ENCODE measurements around the gene JAZF1.
"Not testable (repeated sequence)": the region's sequence is repeated elsewhere in the genome, so short reads cannot be mapped to it uniquely, and the experiment has no call there.

Gene JAZF1

DNA sequence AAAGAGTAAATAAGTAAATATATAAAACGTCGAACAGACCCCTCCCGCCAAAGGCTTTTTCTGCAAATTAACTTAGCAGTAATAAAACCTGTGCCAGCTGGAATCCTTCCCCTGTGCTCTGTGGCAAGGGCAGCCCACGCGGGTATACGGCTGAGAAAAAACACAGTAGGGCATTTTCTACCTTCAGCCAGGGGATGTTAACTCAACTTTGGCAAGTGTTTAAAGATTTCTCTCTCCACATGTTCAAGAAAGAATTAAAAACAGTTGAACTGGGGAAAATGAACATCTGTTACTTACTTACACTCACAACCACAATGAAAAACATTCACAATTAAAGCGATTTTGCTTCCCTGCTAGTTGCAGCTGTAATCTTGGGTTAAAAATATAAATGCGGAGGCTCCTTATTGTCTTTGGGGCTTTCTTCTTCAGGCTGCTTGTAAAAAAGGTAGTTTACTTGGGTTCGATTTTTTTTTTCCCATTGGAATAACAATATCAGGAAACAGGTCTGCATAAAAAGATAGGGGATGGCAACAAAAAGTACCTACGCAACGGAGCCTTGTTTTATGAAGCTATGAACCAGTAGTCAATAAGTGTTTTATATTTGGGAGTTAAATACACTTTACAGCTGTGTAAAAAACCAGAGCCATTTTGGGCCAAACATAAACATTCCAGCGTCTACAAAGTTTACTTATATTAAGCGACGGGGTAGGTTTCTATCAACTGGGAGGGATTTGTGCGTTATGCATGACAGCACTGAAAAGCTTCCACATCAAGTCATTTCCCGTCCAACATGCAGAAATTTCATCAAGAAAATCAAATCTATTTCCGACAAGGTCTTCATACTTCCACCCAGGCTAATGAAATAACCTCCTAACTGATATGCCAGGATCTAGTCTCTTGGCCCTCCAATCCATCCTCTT is 308.0 kb downstream of the JAZF1 start:
- no peak for DNase-seq (ENCODE audit: low spot score)

DNA sequence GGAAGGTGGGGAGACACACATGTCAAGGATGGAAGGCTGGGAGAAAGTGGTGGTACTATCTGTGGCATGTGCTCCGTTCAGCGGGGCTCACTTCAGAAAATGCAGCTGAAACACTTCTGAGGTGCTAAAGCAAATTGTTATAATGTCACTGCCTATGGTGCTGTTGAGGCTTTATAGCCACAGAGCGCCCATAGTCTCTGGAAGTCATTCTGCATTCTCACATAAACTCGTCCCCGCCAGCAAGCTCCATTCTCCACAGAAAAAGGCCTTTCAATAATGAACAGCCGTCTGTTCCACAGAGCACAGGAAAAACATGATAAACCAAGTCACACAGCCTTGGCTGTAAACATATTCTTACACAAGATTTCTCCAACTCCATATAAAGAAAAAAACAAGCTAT is 308.7 kb downstream of the JAZF1 start:
- no peak for DNase-seq (ENCODE audit: low spot score)

DNA sequence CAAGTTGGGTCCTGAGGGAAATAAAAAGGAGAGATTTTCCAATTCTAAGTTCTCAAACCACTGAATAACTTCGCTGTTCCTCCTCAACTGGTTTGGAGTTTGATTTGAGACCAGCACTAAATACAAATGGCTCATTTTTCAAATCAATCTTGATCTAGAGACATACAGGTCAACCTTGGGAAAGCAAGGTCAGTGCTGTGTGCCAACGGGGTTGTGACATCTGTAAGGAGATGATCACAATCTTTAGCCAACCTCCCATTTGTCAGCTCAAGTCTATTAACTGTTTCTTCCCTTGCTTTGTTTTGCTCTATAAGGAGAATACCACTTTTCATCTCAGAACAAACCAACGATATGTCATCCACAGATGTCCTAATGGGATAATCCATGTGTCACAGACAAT is 309.5 kb downstream of the JAZF1 start:
- no peak for DNase-seq (ENCODE audit: low spot score)

DNA sequence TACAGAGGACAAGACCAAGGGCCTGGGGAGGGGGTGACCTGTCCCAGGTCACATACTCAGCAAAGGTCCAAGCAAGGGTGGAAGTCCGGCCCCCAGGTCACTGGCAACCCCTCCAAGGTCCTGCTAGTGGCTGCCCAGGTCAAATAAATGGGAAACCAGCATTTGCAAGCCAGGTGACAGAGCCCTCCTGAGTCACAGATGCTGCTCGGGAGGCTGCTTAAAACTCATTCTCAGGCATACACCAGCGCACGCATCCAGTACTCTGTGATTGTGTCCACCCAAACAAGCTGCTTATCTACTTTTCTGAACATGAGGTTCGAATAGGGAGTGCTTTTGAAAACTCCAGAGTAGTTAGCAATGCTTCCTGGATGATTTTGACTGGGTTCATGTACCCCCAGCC is 310.0 kb downstream of the JAZF1 start:
- no peak for DNase-seq (ENCODE audit: low spot score)

DNA sequence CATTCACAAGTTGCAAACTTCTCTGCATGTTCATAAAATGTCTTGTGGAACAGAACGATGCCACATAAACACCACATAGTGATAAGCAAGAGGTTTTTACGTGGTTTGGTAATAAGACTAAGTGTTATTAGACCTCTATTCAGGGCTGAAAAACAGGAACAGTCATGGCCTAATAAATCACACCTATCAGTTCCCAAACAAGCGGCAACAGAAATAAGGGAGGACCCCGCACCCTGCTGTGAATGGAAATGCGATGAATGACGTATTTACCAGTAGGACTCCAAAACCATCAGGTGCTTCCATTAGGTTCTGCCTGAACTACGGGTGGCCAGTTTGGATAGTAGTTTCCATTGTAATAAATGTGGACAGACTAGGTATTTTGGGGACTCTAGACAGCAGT is 311.5 kb downstream of the JAZF1 start:
- DNase-seq (ENCODE audit: low spot score): no peak

DNA sequence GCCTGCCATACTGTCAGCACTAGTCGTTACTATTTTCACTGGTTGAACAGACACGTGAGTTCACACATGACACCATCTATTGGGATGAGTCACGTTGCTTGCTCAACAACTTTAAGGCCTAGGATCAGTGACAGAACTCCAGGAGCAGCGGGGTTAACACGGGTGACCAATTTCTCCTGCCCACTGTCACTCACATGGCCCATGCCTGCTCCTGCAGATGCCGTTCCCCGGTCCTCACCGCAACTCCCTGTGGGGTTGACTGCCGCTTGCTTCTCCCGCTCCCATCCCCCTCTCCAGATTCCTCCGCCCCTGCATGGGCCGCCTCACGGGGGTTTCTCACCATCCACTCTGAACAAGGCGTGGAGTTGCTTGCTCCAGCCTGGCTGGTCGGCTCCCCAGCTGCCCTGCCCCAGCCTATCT is 312.5 kb downstream of the JAZF1 start:
- DNase-seq (ENCODE audit: low spot score): no peak

DNA sequence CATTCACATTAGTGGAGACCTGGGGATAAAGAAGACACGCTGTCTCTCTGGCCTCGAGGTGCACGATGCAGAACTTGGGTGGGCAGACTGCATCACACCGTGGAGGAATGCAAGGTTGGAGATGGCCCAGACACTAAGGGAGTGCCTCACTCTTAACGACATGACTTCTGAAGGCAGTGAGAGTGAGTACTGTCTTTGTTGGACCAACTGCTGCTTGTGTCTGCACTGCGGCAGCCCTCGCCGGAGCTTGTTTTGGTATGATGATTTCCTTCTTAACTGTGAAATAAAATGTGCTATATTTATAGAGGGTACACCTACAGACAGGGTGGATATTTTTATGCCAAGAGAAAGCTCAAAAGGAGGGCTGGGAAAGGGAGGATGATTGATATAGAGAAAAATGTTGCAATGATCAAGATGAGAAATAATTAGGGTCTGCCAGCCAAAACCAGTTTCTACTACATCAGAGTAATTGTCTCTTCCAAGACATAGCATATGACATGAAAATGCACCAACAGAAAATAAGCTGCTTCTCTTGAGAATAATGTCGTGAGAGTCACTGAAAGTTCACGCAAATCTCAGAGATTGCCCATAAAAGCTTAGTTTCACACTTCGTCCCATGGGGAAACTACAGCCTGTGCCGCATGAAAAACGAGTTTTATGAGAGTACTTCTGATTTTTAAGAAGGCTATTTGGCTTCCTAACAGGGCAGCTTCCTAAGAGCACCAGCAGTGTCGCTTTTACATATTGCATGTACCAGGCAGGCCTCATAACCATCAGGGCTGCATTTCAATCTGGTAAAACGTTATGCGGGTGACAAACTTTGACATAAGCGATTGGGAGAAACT is 313.5 kb downstream of the JAZF1 start:
- DNase-seq (ENCODE audit: low spot score): no peak

DNA sequence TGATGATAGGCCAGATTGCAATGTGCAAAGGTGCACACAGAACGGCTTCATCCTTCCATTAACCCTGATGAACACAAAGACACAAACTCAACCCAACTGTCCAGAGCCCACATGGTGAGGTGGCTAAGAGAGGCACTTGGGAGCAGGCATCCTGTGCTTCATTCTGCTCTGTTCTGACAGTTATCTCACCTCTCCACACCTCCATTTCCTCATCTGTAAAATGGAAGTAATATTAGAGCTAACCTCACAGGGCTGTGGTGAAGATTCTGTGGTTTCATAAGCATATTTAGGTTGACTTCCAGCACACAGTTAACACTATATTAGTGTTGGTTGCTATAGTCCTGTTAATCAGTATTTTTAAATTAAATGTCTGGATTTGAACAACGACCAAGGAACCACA is 314.3 kb downstream of the JAZF1 start:
- no peak for DNase-seq (ENCODE audit: low spot score)

DNA sequence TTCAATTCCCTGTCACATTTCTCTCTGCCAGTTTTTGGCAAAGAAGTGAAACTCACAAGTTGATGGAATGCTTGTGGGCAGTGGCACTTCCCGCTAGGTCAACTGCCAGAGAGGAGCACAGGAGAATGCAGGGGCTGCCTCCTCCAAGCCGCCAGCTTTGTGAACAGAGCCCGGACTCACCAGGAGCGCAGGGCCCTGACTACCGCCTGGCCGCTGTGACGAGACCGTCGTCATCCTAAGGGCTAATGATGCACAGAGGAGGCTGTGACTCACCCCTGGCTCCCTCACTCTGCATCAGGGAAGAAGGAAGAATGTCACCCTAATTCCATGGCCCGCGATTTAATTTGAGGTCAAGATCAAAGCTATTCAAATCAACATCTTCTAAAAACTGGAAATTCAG is 316.7 kb downstream of the JAZF1 start:
- DNase-seq (ENCODE audit: low spot score): no peak

DNA sequence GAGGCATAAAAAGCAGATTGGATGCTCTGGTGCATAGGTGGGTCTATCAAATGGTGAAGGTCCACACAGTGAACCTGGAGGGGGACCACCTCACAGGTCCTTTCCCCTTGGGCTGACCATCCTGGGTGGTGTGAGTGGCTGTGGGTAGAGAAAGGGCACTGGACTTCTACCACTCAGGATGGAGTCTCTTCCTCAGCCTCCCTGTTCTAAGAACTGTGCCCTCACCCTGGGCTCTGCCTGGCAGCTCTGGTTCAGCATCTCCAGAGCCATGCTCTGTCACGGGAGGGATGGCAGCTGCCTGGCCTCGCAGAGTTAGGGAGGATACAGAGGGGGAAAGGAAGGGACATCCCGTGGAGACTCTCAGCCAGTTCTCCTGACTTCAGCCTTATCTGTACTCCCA is 318.8 kb downstream of the JAZF1 start:
- DNase-seq (ENCODE audit: low spot score): no peak

DNA sequence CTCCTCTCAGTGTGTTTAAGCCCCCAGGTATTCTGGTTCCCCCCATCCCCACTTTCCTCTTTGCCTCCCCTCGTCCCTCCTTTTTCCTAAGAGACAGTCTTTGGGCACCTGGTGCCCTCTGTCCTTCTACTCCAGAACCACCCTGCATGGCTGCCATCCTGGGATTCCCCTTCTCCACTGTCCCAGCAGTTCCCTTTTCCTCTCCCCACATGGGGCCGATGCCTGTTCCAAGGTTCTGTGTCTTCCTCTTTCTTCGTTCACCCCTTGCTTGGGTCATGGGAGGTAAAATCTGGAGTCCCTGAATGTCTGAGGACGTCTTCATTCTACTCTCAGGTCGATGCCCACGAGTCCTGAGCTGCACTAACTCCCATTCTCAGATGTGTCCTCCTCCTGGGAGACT is 319.8 kb downstream of the JAZF1 start:
- DNase-seq (ENCODE audit: low spot score): no peak

DNA sequence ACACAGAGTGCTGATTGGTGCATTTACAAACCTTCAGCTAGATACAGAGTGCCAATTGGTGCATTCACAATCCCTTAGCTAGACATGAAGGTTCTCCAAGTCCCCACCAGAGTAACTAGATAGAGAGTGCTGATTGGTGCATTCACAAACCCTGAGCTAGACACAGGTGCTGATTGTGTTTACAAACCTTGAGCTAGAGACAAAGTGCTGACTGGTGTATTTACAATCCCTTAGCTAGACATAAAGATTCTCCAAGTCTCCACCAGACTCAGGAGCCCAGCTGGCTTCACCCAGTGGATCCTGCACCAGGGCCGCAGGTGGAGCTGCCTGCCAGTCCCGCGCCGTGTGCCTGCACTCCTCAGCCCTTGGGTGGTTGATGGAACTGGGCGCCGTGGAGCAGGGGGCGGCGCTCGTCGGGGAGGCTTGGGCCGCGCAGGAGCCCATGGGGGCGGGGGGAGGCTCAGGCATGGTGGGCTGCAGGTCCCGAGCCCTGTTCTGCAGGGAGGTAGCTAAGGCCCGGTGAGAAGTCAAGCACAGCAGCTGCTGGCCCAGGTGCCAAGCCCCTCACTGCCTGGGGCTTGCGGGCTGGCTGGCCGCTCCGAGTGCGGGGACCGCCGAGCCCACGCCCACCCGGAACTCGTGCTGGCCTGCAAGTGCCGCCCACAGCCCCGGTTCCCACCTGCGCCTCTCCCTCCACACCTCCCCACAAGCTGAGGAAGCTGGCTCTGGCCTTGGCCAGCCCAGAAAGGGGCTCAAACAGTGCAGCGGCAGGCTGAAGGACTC is 323.7 kb downstream of the JAZF1 start:
- not testable (repeated sequence) for DNase-seq (ENCODE audit: low spot score)

DNA sequence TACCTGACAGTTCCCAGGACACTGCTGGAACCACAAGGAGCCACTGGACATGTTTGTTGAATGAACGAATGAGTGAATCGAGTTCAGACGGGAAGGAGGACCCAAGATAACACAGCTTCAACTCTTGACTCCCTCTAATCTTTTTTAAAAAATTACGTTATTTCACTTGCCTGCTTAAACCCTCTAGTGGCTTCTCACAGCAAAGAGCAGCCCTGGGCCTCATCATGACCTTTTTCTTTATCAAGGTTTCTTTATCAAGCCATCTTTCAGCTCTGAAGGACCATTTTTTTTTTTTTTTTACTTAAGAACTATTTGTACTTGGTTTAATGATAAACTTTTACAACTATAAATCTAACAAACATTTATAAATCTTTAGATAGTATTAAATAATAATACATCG is 330.1 kb downstream of the JAZF1 start:
- no peak for DNase-seq (ENCODE audit: low spot score)

DNA sequence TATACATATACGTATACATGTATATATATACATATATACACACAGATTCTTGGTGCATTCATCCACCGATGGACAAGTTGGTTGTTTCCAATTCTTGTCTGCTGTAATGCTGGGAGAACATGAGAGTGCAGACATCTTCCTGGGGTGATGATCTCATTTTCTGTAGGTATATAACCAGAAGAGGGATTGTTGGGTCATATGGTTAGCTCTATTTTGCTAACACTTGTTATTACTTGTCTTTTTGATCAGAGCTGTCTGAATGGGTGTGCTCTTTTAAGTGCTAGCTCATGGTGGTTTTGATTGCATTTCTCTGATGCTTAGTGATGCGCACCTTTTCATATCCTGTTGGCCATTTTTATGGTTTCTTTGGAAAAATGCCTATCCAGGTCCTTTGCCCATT is 334.2 kb downstream of the JAZF1 start:
- no peak for DNase-seq (ENCODE audit: low spot score)

DNA sequence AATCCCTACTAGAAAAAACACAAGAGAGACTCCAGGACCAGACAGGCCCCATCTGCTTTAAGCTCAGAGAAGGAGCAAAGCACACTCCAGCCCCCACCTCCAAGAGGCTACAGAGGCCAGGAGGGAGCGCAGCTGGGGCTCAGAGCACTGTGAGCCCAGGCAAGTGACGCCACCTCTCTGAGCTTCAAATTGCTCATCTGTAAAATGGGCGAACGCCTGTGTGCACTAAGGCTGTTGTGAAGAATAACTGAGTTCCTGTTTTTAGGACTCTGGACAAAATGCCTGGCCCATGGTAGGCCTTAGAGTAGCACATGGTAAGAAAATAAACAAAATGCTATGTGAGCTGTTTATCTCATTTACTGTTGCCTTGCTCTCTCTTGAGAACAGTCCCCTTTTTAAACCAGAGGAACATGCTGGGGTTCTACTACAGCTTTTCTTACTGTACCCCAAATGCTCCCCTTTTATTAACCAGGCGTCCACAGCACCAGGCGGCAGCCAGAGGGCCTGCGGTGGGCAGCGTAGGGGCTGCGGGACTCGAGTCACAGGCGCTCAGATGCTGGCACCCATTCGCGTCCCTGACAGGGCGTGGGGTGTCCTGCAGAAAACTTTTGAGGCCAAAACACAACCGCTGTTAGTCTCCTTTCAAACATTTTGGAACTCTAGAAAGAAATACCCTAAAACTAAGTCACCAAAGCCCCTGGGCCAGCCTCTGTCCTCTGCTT is 336.9 kb downstream of the JAZF1 start:
- DNase-seq (ENCODE audit: low spot score): no peak

DNA sequence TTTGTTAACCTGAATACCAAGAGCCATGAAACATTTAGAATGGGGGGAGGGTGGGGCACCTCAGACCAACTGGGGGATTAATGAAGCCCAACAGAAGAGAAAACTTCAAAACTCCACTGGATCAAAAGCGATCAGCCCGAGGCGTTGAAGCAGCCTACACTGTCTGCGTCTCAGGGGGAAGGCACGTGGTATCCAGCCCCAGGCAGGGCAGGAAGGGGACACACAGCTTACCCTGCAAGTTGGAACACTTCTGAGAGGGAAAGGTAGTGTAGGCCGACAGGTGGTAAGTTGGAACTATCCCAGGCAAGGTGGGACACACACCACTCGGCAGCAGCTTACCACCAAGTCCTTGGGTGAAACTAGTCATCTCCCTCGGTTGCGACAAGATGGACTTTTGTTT is 337.7 kb downstream of the JAZF1 start:
- DNase-seq (ENCODE audit: low spot score): no peak

DNA sequence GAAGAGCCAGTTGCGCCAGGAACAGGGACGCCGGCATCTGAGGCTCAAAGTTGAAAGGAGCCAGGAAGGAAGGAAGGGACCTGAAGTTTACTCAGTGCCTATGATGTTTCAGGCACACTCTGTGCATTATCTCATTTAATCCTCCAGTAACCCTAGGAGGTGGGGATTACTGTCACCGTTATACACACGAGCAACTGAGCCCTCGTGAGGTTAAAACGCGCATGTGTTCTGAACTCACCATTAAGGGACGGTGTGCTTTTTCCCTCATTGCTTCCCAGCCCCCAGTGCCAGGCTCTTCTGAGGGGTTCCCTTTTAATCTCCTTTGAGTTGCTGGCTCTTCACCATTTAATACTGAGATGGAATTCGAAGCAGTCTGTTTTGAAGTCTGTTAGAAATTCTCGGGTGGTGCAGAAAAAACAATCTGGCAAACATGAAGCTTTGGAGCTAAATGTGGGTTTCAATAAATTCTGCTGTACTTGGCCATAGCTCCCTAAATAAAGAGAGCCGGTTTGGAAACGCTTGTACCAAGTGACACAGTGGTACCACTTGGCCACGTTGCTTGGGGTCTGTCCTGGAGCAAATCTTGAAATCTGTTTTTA is 338.4 kb downstream of the JAZF1 start:
- DNase-seq (ENCODE audit: low spot score): no peak

DNA sequence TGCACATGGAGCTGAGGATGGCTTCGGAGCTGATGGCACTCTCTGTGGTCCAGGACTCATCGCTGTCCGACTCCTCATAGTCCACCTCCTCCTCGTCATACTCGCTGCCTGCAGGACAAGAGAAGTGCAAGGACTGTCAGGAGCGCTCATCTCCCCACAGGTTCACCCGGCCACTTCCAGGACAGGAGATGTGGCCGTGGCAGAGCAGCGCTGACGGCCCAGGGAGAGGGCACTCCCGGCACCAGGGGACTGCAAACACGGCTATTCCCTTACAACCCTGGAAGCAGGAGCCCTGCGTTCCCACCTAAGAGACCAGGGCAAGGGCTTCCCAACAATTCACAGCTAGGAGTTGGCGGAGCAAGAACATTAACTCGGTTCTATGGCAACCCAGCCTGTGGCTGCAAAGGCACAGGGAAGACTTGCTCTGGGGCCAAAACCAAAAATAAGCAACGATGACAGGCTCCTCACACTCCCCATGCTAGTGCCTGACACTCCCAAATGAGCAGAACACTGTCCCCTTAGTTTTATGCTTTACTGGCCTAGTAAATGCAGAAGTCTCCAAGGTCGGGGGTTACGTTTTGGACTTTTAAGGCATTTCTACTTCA is 339.7 kb downstream of the JAZF1 start:
- DNase-seq (ENCODE audit: low spot score): no peak

DNA sequence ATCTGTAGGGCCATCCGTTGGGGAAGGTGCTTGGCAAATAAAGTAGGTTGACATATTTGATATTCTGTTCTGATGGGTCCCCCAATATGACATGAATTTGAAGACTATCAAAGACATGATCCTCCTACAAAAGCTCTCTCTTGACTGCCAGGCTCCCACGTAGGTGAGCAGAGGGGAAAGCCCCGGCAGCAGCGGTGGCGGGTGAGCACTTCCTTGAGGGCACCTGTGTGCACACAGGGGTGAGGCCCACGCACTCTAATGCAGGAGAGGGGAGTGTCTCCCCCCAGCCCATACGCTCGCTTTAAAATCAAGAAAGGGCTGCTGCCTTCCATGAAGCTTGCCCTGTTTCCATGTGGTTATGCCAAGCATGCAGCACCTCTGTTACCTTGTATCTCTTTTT is 340.3 kb downstream of the JAZF1 start:
- no peak for DNase-seq (ENCODE audit: low spot score)

DNA sequence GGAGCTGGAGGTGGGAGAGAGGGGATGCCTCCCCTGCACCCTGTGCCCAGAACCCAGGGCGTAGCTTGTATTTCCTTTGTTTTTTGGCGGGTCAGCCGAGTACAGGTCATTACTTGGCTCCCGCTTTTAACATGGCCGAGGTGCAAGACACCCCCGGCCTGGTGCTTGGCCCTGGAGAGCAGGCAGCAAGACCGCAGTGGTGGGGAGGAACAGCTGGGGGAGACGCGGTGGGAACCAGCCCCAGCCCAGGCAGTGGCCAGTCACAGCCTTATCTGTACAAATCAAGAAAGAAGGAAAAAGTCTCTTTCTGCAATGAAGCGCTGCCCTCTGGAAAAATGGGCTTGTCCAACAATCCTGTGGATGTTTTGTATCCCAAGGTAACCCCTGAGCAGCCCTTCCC is 341.5 kb downstream of the JAZF1 start:
- no peak for DNase-seq (ENCODE audit: low spot score)

DNA sequence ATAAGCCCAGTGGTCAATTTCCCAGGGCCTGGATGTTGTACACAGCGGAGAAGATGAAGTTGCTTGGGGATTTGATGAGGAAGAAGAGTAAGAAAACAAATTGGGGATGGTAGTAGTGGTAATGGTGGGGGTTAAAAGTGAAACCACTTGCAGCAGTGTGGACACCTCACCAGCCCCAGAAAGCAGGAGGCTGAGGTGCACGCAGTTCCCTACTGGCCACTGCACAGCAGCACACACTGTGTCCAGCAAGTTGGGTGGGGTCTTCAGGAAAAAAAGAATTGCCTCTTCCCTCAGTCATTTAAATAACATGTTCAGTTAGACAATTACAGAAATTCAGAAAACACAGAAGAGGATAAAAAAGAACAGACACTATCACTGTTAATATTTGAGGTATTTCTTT is 344.1 kb downstream of the JAZF1 start:
- no peak for DNase-seq (ENCODE audit: low spot score)

Data from hepatic stellate cell (primary cell).